Stimulated activated CD8-positive, alpha-beta memory T cell treated with anti-CD3 and anti-CD28 coated beads, Interleukin-12 subunit alpha, Interleukin-12 subunit beta, amount 100 ng/mL, for 24 hours (primary cell): Measurements from ENCODE around the gene NTNG1.

Experiments used
- DNase-seq: peaks from one replicate; pipeline ENCODE4 v3.0.0-alpha.2; 2020; ENCODE audit errors: extremely low read depth

Gene NTNG1

GRCh38 chr1:107459204-107459904 is 318.5 kb downstream of the NTNG1 start:
- no peak for DNase-seq

GRCh38 chr1:107460035-107460434 is 319.2 kb downstream of the NTNG1 start:
- no peak for DNase-seq

- DNase-seq, result no peak
These were observed 324.0 kb downstream of the NTNG1 start for GRCh38 chr1:107464827-107465226.

GRCh38 chr1:107467286-107467685 is 326.4 kb downstream of the NTNG1 start:
- no peak for DNase-seq

- no peak for DNase-seq
These were observed 327.0 kb downstream of the NTNG1 start for GRCh38 chr1:107467811-107468210.

- DNase-seq, result no peak
These were observed 332.2 kb downstream of the NTNG1 start for GRCh38 chr1:107473065-107473464.

- no peak for DNase-seq
These were observed 334.2 kb downstream of the NTNG1 start for GRCh38 chr1:107474877-107475612.

- DNase-seq, result no peak
These were observed 336.4 kb downstream of the NTNG1 start for GRCh38 chr1:107477233-107477632.

- DNase-seq, result no peak
These were observed 339.1 kb downstream of the NTNG1 start for GRCh38 chr1:107479865-107480350.

GRCh38 chr1:107480548-107481415 is 339.9 kb downstream of the NTNG1 start:
- no peak for DNase-seq

GRCh38 chr1:107481756-107482384 is 341.0 kb downstream of the NTNG1 start:
- no peak for DNase-seq

GRCh38 chr1:107483949-107484348 is 343.1 kb downstream of the NTNG1 start:
- DNase-seq, result no peak

GRCh38 chr1:107486349-107486748 is 345.5 kb downstream of the NTNG1 start:
- no peak for DNase-seq

- no peak for DNase-seq
These were observed 346.7 kb downstream of the NTNG1 start for GRCh38 chr1:107487506-107487905.

- no peak for DNase-seq
These were observed 350.7 kb downstream of the NTNG1 start for GRCh38 chr1:107491582-107491981.

- DNase-seq, result no peak
These were observed 352.4 kb downstream of the NTNG1 start for GRCh38 chr1:107493111-107493716.

GRCh38 chr1:107494061-107494460 is 353.2 kb downstream of the NTNG1 start:
- DNase-seq, result no peak

GRCh38 chr1:107496002-107496401 is 355.2 kb downstream of the NTNG1 start:
- DNase-seq, result no peak

GRCh38 chr1:107499139-107499744 is 358.4 kb downstream of the NTNG1 start:
- DNase-seq, result no peak

- DNase-seq, result no peak
These were observed 360.3 kb downstream of the NTNG1 start for GRCh38 chr1:107501081-107501605.

GRCh38 chr1:107510347-107510746 is 369.5 kb downstream of the NTNG1 start:
- no peak for DNase-seq
